Thymus (tissue), 11 donors: ENCODE results near the gene MRPL2. TPM values are rescaled to one million over a fixed set of nuclear protein-coding genes. Genes with fewer than 3 reads are reported as not detected.
A peak's percentile ranks its signal among the peaks of the same experiment; 100 is the strongest.
"Not testable (repeated sequence)": the region's sequence is repeated elsewhere in the genome, so short reads cannot be mapped to it uniquely, and the experiment has no call there.

Experiments
- DNase-seq, 9 donors: peaks; one replicate each; pipeline ENCODE4 v3.0.0-alpha.2; 2013; ENCODE audit warnings: low spot score in 9 of 9, low read depth in 6 of 9, missing footprints in 1 of 9
- H3K27ac ChIP-seq, 2 donors: one replicate each; pipeline ENCODE4 v1.5.1; 2013; ENCODE audit warnings: control low read depth in 1 of 2, low read depth in 1 of 2, low read length in 1 of 2, mild to moderate bottlenecking in 1 of 2, moderate library complexity in 1 of 2
- H3K27me3 ChIP-seq, 2 donors: one replicate each; pipeline ENCODE4 v1.5.1; 2013; ENCODE audit warnings: low read length in 1 of 2; ENCODE audit not compliant: control insufficient read depth in 2 of 2, insufficient read depth in 1 of 2
- H3K36me3 ChIP-seq, 2 donors: one replicate each; pipeline ENCODE4 v1.5.1; 2013; ENCODE audit warnings: low read length in 1 of 2, mild to moderate bottlenecking in 1 of 2, moderate library complexity in 1 of 2; ENCODE audit not compliant: control insufficient read depth in 2 of 2, insufficient read depth in 2 of 2
- H3K4me1 ChIP-seq, 2 donors: one replicate each; pipeline ENCODE4 v1.5.1; 2013; ENCODE audit warnings: low read length in 2 of 2; ENCODE audit not compliant: control insufficient read depth in 2 of 2, insufficient read depth in 2 of 2
- H3K4me3 ChIP-seq, 2 donors: one replicate each; pipeline ENCODE4 v1.5.1; 2013; ENCODE audit warnings: low read length in 2 of 2, control low read depth in 1 of 2, mild to moderate bottlenecking in 1 of 2
- H3K9me3 ChIP-seq, 2 donors: one replicate each; pipeline ENCODE4 v1.5.1; 2013; ENCODE audit warnings: low read length in 1 of 2, mild to moderate bottlenecking in 1 of 2; ENCODE audit not compliant: control insufficient read depth in 2 of 2, insufficient read depth in 1 of 2
- WGBS: extraction: QIAGEN DNeasy Blood & Tissue Kit; methylation state at CpG from one replicate; pipeline ENCODE4 v1.1.7; 2013; 5-methylcytosine and 5-hydroxymethylcytosine counted together
- polyA plus RNA-seq: library from polyadenylated mRNA; stranded (reverse); fragments of 200-250 nt; gene quantifications from one replicate; pipeline ENCODE4 v1.2.3, GENCODE V29; 2013
- total RNA-seq: library from RNA; stranded (reverse); fragments of 120-200 nt; gene quantifications from one replicate; pipeline ENCODE4 v1.2.4, GENCODE V29; 2013
- donor health status: healthy.

The MRPL2 gene
- total and polyA plus RNA-seq, 2 donors: 28.0 to 49.9 TPM

DNA sequence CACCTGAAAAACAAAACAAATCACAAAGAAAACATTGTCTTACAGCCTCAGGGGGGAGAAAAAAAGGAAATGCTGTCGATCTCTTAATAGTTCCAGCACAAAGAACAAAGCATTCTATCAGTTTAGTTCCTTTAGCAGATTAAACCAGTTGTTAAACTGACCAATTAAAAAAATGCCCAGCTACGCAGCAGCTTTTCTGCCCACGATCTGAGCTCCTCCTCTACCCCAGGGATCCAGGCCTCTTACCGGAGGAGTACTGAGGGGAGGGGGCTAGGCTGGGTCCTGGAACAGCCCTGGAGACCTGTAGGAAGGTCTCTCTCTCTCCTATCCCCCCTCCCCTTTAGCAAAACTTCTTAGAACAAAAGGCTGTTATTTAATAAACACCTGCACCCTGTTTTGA lies 30.2 kb upstream of the MRPL2 start:
- DNase-seq: no peak
- 86% methylated on average over 4 of the region's 4 CpGs for WGBS
- H3K9me3 ChIP-seq: no peaks in the 10 kb centered on the region
- no peaks in the 10 kb centered on the region for H3K27me3 ChIP-seq
- peak overlapping the region in 1 of 2 donors; percentile 65 for H3K27ac ChIP-seq
- peaks cover 11 to 66% of the 10 kb centered on the region in 2 donors for H3K4me1 ChIP-seq
- H3K4me3 ChIP-seq: no peak overlapping the region
- no peaks in the 10 kb centered on the region for H3K36me3 ChIP-seq

DNA sequence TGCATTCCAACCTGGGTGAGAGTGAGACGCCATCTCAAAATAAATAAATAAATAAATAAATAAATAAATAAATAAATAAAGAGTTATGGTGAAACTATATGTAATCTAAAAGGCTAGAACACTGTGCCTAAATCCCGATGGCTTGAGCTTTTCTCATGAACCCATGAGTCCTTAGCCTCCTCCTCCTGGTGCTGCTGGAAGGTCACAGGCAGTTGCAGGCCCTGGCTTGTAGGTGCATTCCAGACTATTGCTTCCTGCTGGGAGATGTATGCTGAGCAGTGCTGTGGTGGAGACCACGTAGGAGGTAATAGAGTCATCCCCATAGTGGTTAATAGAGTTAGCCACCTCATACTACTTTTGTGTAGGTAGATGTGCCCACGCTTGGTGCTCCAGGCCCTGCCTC lies 29.4 kb upstream of the MRPL2 start:
- peaks cover 0 to 3% of the 10 kb centered on the region in 2 donors for H3K36me3 ChIP-seq
- no peak for DNase-seq
- H3K9me3 ChIP-seq: no peaks in the 10 kb centered on the region
- peak overlapping the region in 1 of 2 donors; percentile 31 for H3K27ac ChIP-seq
- no peak overlapping the region for H3K4me3 ChIP-seq
- 96% methylated on average over 4 of the region's 4 CpGs for WGBS
- H3K27me3 ChIP-seq: no peaks in the 10 kb centered on the region
- H3K4me1 ChIP-seq: peaks cover 11 to 61% of the 10 kb centered on the region in 2 donors

DNA sequence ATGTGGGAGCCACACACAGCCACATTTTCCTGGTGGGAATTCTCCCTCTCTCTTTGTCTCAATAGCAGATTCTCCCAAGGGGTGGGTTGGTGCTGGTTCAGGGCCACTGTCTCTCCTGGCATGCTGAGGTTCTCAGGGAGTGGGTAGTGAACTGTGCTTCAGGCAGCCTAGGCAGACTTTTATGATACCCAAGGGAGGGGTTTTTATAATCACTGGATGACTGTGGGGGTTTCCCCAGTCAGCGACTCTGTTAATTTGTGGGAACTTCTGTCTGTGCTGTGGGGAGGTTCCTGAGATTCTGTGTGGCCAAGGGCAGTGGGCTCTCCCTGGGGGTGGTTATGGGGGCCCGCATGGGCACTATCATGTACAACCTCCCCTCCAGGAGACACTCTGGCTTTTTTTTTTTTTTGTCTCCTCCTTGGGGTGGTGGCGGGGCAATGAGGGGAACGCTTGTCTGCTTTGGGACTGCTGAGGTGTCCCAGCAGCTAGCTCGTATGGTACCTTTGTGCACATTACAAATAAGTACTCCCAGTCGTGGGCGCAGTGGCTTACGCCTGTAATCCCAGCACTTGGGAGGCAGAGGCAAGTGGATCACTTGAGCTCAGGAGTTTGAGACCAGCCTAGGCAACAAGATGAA lies 26.9 kb upstream of the MRPL2 start:
- Histone ChIP-seq H3K27ac (no peak overlapping the region), H3K9me3 (no peaks in the 10 kb centered on the region), H3K36me3 (peaks cover 0 to 3% of the 10 kb centered on the region in 2 donors), H3K4me3 (no peak overlapping the region), H3K4me1 (peaks cover 8 to 69% of the 10 kb centered on the region in 2 donors), H3K27me3 (no peaks in the 10 kb centered on the region)
- WGBS: 96% methylated on average over 8 of the region's 8 CpGs
- DNase-seq: no peak

DNA sequence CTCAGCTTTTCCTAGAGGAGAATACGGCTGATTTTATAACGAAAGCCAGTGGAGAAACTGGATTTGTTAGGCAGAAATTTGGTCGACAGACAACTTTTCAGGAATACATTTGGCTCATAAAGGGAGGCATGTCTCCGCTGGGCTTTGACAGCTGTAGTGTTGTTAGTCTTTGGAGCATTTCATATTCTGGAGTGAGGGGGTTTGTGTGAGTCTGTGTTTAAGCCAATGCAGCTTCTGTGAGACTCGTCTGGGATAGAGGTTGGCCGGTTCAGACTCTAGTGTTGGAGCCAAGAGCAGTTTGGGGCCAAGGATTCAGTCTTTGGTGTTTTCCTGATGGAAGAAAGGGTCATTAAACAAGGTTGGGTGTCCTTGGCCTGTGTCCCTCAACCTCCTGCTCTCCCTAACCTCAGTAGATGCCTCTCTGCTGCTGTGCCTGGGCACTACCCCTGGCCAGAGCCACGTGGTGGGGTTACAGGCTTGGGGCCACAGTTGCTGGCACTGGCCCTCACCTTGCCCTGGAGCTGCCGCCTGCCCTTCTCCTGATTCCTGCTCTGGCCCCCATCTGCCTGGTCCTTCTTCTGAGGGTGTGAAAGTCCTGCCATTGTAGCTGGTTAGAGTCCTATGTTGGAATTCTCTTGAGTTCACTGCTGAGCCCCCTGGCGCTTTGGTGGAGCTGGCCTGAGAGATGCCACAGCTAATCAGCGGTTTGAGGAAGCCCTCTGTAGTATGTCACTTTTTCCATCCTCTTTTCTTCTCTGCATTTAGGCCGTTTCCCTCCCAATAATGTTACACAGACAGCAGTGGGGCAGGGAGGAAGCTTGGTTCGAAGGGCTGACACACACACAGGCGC lies 23.8 kb upstream of the MRPL2 start:
- Histone ChIP-seq H3K4me3 (no peak overlapping the region), H3K36me3 (peaks cover 0 to 3% of the 10 kb centered on the region in 2 donors), H3K27me3 (no peaks in the 10 kb centered on the region), H3K4me1 (peaks cover 8 to 57% of the 10 kb centered on the region in 2 donors), H3K27ac (no peak overlapping the region), H3K9me3 (no peaks in the 10 kb centered on the region)
- WGBS: 89% methylated on average over 13 of the region's 13 CpGs
- no peak for DNase-seq

DNA sequence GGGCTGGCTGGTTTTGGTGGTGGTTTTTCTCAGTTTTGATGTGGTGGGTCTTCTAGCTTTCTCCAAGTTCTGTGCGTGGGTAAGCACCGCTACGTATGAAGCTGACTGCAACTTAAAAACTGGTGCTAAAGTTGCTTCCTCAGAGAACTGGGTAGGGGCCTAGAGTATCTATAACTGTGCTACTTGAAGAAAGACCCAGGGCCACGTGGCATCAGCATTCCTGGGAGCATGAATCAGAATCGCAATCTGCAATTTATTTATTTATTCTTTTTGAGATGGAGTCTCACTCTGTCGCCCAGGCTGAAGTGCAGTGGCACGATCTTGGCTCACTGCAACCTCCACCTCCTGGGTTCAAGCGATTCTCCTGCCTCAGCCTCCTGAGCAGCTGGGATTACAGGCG lies 22.7 kb upstream of the MRPL2 start:
- DNase-seq: peak in 1 of 9 donors; percentile 49
- WGBS: 63% methylated on average over 9 of the region's 9 CpGs
- H3K4me1 ChIP-seq: peaks cover 14 to 60% of the 10 kb centered on the region in 2 donors
- not testable (repeated sequence) for H3K9me3 ChIP-seq, H3K27me3 ChIP-seq, H3K4me3 ChIP-seq, H3K36me3 ChIP-seq
- H3K27ac ChIP-seq: peak overlapping the region in 1 of 2 donors; percentile 65

DNA sequence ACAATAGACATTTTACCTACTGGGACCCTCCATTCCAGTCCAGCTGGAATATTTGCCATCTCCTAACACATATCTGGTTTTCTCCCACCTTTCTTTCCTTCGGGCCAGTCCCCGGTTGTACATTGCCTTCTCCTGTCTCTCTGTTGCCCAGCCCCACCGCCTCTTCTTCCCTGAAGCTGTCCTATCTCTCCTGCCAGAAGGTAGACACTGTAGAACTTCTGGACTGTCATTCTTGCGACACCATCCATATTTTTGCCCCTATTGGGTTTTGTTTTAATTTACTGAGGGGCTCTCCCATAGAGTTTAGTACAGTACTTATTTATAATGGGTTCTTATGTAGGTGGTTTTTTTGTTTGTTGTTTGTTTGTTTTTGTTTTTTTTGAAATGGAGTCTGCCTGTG lies 21.8 kb upstream of the MRPL2 start:
- Histone ChIP-seq H3K9me3 (no peaks in the 10 kb centered on the region), H3K27me3 (peaks cover 0 to 2% of the 10 kb centered on the region in 2 donors), H3K4me1 (peaks cover 13 to 52% of the 10 kb centered on the region in 2 donors), H3K27ac (no peak overlapping the region), H3K36me3 (peaks cover 0 to 3% of the 10 kb centered on the region in 2 donors), H3K4me3 (no peak overlapping the region)
- no peak for DNase-seq
- 98% methylated on average over 4 of the region's 4 CpGs for WGBS

DNA sequence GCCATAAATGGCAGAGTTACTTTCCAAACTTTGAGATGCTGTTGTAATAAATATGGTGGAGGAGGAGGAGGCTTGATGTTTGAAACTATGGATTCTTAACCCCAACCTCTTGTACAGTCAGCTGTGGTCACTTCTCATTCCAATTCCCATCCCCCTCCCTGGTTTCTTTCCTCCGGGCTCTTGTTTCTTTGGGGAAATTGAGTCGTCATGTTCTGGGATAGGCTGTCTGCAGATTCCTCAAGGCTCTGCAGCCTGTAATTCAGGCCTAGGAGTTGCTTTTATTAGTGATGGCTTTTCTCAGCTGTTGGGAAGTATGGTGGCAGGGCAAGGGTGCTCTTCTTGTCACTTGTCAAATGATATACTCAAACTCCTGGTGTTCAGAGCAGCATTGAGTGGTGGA lies 19.5 kb upstream of the MRPL2 start:
- Histone ChIP-seq H3K9me3 (no peaks in the 10 kb centered on the region), H3K27me3 (peaks cover 0 to 2% of the 10 kb centered on the region in 2 donors), H3K4me1 (peaks cover 19 to 65% of the 10 kb centered on the region in 2 donors), H3K4me3 (no peak overlapping the region), H3K27ac (no peak overlapping the region), H3K36me3 (peaks cover 2 to 4% of the 10 kb centered on the region in 2 donors)
- 100% methylated on average over 2 of the region's 2 CpGs for WGBS
- DNase-seq: no peak

DNA sequence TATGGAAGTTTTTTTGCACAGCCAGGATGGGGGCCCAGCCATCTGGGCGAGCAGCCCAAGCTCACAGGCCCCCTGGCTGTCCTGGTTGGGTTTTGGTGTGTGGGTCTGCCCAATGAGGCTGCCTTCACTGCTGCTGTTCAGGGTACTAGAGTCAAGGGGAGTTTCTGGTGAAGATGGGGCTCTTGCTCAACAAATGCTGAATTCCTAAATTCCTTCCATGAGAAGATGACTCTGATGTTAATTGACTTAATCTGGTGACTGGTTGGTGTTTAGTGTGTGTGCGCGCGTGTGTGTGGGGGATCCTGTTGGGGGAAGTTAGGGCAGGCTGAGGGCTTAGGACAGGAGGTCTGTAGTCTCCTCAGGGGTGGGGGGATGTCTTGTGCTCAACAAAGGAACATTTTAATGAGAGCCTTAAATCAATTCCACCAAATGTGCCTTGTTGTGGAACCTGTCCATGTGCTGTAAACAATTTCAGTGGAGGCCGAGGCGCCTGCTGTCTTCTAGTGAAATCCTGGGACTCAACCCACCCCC lies 18.8 kb upstream of the MRPL2 start:
- DNase-seq: no peak
- peaks cover 0 to 2% of the 10 kb centered on the region in 2 donors for H3K27me3 ChIP-seq
- 99% methylated on average over 6 of the region's 6 CpGs for WGBS
- peaks cover 4 to 7% of the 10 kb centered on the region in 2 donors for H3K36me3 ChIP-seq
- no peaks in the 10 kb centered on the region for H3K9me3 ChIP-seq
- peaks cover 19 to 58% of the 10 kb centered on the region in 2 donors for H3K4me1 ChIP-seq
- H3K27ac ChIP-seq: peak overlapping the region in 1 of 2 donors; percentile 36
- peak overlapping the region in 1 of 2 donors; percentile 96 for H3K4me3 ChIP-seq

DNA sequence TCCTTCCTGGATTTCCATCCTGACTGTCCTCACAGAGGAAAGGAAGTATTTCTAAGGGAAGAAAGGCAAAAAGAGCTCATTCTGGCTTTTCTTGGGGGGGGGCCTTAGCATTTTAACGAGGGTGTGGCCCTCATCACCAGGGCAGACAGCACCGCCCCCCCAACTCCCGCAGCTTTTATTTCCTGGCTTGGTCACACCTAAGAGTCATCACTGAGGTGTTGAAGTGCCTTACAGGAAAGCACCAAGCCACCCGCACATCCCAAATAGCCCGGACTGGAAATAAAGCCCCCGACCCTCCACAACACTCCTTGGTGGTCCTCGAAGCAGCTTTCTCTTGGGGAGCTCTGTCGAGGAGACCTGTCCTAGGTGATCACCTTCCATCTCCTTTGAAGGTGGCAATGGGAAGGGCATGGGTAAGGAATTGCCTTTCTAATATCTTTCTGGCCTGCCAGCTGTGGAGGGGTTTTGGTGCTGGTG lies 18.1 kb upstream of the MRPL2 start:
- H3K4me1 ChIP-seq: peaks cover 19 to 56% of the 10 kb centered on the region in 2 donors
- peak overlapping the region; percentile 92 to 96 for H3K4me3 ChIP-seq
- no peaks in the 10 kb centered on the region for H3K9me3 ChIP-seq
- DNase-seq: no peak
- 66% methylated on average over 8 of the region's 8 CpGs for WGBS
- peak overlapping the region in 1 of 2 donors; percentile 36 for H3K27ac ChIP-seq
- H3K27me3 ChIP-seq: peaks cover 0 to 2% of the 10 kb centered on the region in 2 donors
- H3K36me3 ChIP-seq: peaks cover 6 to 12% of the 10 kb centered on the region in 2 donors
